ENCODE data around the gene NRN1L. TPM values are rescaled to one million over a fixed set of nuclear protein-coding genes. Genes with fewer than 3 reads are reported as not detected.

NRN1L gene
- total RNA-seq, 1 donor from 2014 or later = 0.69 TPM

DNA sequence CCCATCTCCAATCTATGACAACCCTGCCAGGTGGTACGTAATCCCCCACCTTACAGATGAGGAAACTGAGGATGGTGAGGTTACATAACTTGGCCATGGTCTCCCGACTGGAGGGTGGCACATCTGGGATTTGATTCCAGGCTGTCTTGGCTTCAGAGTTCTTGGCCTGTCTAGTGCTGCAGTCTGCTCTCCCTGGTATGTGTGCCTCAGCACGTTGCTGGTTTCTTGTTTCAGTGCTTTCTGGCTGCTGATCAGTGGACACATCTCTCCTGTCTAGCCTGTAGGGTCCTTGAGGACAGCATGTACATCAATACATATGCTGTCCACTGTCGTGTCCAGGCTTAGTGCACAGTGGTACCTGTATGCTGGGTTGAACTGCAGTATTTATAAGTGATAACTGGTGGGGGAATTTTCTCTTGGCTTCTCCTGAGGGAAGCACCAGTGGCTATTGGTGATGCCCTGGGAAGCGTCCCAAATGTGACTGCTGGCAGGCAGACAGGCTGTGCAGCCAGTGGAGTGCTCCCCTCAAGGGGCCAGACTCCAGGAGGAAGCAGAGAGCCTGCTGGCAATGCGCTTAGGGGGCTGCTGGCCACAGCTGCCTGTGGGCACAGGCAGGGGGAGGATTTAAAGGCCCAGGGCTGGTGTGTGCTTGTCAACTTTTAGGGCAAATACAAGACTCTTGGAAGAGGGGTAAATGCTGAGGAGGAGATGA is 32.6 kb downstream of the NRN1L start:
- peak; percentile 40 for ATAC-seq
- H3K4me3 ChIP-seq = no peak overlapping the region

DNA sequence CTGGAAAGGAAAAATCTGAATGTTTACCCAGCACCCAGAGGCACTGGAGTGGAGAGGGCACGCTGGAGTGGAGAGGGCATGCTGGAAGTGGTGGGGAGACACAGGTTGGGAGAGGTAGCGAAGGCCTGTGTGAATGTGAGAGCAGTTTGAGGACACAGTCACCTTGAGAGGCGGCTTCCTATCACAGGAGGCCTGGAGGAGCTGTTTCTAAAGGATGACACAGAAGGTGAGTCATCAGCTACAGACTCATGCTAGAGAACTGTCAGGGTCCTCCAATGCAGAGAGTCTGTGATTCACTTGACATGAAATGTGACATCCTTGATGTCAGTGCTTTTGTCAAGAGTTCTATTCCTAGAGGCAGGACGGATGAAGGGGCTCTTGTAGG is 33.2 kb downstream of the NRN1L start:
- Histone ChIP-seq H3K27ac (no peak overlapping the region), H3K4me1 (peaks cover 25% of the 10 kb centered on the region), H3K27me3 (no peaks in the 10 kb centered on the region), H3K4me3 (no peak overlapping the region), H3K36me3 (no peaks in the 10 kb centered on the region), H3K9me3 (no peaks in the 10 kb centered on the region)
- TF ChIP-seq, protein P1, sequence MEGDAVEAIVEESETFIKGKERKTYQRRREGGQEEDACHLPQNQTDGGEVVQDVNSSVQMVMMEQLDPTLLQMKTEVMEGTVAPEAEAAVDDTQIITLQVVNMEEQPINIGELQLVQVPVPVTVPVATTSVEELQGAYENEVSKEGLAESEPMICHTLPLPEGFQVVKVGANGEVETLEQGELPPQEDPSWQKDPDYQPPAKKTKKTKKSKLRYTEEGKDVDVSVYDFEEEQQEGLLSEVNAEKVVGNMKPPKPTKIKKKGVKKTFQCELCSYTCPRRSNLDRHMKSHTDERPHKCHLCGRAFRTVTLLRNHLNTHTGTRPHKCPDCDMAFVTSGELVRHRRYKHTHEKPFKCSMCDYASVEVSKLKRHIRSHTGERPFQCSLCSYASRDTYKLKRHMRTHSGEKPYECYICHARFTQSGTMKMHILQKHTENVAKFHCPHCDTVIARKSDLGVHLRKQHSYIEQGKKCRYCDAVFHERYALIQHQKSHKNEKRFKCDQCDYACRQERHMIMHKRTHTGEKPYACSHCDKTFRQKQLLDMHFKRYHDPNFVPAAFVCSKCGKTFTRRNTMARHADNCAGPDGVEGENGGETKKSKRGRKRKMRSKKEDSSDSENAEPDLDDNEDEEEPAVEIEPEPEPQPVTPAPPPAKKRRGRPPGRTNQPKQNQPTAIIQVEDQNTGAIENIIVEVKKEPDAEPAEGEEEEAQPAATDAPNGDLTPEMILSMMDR (IDR thresholded peaks at IDR 0.05) = no peak
- no peak for DNase-seq
- peak; percentile 58 for ATAC-seq
- intact Hi-C loops (cut with DNase I) = no loop called here

More for the DNA sequence above, 32.6 kb downstream of the NRN1L start:
- no peaks in the 10 kb centered on the region for H3K36me3 ChIP-seq
- H3K4me1 ChIP-seq = peaks cover 25% of the 10 kb centered on the region
- H3K27ac ChIP-seq = no peak overlapping the region
- TF ChIP-seq, protein P1 (IDR thresholded peaks at IDR 0.05) = no peak
- H3K27me3 ChIP-seq = no peaks in the 10 kb centered on the region
- intact Hi-C loops (cut with DNase I) = no loop called here
- no peaks in the 10 kb centered on the region for H3K9me3 ChIP-seq
- no peak for DNase-seq

DNA sequence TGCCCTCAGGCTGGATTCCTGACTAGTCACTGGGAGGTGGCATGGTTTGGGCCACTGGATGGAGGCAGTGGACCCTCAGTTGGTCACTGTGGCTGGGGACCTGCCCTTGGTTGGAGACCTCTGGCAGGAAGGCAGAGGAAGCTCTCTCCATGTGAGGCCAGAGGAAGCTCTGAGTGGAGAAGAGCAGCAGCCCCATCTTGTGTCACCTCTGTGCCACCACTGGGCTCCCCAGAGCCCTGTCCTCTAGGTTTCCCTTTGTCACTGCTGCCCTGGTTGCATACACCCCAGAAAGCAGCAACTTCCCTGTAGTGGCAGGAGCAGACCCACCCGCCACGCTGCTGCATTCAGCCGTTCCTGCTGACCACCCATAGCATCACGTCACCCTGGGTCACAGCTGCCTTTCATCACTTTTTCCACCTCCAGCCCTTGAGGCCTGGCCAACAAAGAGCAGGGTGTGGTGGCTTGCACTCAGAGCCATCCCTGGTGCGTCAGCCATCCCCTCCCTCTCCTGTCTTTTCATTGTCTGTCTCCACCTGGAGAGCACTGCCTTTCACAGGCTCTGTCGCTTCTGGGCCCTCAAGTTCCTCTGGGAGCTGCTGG is 35.0 kb downstream of the NRN1L start:
- H3K4me1 ChIP-seq = peaks cover 25% of the 10 kb centered on the region
- intact Hi-C loops (cut with DNase I) = loop anchor here (10.0 kb wide), 2 partner anchors 95 to 245 kb away; no protein-coding TSS in a partner anchor
- ATAC-seq = no peak
- H3K9me3 ChIP-seq = no peaks in the 10 kb centered on the region
- TF ChIP-seq, protein P1 (IDR thresholded peaks at IDR 0.05) = no peak
- no peak overlapping the region for H3K27ac ChIP-seq
- H3K27me3 ChIP-seq = no peaks in the 10 kb centered on the region
- no peak for DNase-seq
- H3K4me3 ChIP-seq = no peak overlapping the region
- no peaks in the 10 kb centered on the region for H3K36me3 ChIP-seq

DNA sequence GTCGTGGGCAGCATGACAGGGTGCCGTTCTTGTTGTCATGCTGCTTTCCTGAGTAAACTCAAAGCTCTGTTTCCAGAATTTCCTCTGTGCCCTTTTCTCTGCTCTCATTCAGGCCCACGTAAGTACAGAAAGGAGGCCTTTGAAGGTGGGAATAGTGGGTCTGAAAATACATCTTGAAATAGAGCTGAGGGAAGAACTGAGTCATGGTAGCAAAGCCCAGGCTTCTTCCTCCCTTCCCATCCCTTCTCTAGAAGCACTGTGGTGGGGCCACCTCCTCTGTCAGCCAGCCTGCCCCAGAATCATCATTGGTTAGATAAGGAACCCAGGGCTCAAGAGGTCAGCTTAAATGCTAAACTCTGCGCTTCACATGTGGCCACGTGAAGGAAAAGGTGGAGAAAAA is 37.5 kb downstream of the NRN1L start:
- ATAC-seq (no peak), DNase-seq (no peak)
- TF ChIP-seq, protein P1 (IDR thresholded peaks at IDR 0.05) = no peak
- H3K4me1 ChIP-seq = peaks cover 22% of the 10 kb centered on the region
- intact Hi-C loops (cut with DNase I) = loop anchor here (10.0 kb wide), 2 partner anchors 97 to 247 kb away; no protein-coding TSS in a partner anchor
- no peaks in the 10 kb centered on the region for H3K9me3 ChIP-seq
- no peak overlapping the region for H3K4me3 ChIP-seq
- H3K27ac ChIP-seq = no peak overlapping the region
- no peaks in the 10 kb centered on the region for H3K27me3 ChIP-seq
- peaks cover 2% of the 10 kb centered on the region for H3K36me3 ChIP-seq

DNA sequence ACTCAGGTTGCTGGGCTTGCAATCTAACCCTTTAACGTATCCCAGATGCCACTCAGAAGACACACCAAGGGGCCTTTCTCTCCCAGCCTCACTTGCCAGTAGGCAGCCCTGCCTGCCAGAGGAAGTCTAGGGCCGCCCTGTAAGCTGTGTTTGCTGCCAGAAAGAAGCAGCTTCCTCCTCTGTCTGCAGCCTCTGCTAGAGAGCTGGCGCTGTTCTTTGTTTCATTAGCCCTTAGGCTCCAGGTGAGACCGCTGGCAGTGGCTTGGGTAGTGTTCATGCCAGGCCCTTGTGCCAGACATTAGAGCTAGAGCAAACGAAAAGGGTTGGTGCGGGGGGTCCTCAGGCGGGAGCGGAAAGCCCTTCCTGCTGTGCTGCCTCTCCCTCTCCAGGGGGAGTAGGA is 38.1 kb downstream of the NRN1L start:
- Histone ChIP-seq H3K9me3 (no peaks in the 10 kb centered on the region), H3K4me1 (peaks cover 17% of the 10 kb centered on the region), H3K27ac (no peak overlapping the region), H3K36me3 (peaks cover 7% of the 10 kb centered on the region), H3K4me3 (no peak overlapping the region), H3K27me3 (no peaks in the 10 kb centered on the region)
- ATAC-seq = no peak
- intact Hi-C loops (cut with DNase I) = loop anchor here (10.0 kb wide), 2 partner anchors 98 to 248 kb away; no protein-coding TSS in a partner anchor
- no peak for DNase-seq
- TF ChIP-seq, protein P1 (IDR thresholded peaks at IDR 0.05) = no peak
